Activated gamma-delta T cell (primary cell): Measurements from ENCODE around the gene TTC23.
"Not testable (repeated sequence)": the region's sequence is repeated elsewhere in the genome, so short reads cannot be mapped to it uniquely, and the experiment has no call there.

Experiments used
- DNase-seq: peaks from one replicate; lab custom pipeline; 2025; lab: John Stamatoyannopoulos, UW

The TTC23 gene

DNA sequence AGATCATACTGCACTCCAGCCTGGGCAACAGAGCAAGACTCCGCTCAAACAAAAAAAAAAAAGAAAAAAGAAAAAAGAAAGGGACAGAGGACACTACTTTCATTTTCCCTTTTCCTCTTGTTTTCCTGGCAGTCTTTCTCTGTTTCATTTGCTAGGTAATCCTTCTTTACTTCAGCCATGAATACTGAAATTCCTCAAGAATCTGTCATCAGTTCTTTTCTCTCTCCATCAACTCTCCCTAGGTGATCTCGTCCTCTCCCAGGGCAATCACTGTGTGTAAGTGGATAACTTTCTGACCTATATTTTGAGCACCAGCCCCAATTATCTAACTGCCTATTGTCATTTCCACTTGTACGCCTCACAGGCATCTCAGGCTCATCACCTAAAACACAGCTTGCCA is 51.5 kb downstream of the TTC23 start:
- no peak for DNase-seq

DNA sequence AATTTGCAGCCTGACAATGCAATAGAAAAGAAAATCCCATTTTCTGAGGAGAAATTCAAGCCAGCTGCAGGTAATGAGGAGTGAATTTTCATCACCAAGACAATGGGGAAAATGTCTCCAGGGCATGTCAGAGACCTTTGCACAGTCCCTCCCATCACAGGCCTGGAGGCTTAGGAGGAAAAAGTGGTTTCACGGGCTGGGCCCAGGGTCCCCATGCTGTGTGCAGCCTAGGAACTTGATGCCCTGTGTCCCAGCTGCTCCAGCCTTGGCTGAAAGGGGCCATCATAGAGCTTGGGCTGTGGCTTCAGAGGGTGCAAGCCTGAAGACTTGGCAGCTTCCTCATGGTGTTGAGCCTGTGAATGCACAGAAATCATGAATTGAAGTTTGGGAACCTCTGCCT is 57.2 kb downstream of the TTC23 start:
- not testable (repeated sequence) for DNase-seq

DNA sequence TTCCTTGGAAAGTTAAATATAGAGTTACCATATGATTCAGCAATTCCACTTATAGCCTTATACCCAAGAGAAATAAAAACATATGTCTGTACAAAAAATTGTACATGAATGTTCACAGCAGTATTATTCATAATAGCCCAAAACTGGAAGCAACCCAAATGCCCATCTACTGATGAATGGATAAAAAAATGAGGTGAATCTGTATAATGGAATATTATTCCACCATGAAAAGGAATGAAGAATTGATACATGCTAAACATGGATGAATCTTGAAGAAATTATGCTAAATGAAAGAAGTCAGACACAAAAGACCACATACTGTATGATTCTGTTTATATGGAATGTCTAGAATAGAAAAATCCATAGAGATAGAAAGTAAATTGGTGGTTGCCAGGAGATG is 61.4 kb downstream of the TTC23 start:
- no peak for DNase-seq

DNA sequence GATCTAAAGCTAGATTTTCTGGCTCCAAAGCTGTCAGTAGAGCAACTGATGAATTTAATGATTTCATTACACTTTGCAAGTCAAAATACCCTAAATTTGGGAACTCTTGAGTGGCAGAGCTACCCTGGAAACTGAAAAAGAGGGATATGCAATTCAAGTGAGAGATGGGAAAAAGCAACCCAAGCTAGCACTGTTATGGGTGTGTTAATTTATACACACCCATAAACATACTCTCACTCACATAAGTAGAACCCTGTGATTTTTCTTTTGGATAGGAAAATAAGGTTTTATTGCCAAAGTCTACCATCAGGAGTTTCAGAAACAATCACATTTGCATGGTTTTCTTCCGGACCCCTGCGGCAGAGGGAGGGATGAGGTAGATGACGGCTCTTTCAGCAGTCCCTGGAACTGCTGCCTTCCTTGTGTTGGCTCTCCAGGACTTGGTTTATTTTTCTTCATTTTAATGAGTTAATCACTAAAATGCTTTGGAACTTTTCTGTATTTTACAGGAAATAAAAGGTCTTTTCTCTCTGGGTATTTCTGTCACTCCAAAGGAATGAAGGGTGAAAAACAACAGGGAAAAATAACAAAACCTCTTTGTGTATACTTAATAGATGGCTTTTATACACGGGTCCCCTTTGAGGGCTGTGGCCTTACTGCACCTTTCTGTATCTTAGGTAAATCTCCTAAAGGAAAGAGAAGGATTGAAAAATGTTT is 63.8 kb downstream of the TTC23 start:
- no peak for DNase-seq

DNA sequence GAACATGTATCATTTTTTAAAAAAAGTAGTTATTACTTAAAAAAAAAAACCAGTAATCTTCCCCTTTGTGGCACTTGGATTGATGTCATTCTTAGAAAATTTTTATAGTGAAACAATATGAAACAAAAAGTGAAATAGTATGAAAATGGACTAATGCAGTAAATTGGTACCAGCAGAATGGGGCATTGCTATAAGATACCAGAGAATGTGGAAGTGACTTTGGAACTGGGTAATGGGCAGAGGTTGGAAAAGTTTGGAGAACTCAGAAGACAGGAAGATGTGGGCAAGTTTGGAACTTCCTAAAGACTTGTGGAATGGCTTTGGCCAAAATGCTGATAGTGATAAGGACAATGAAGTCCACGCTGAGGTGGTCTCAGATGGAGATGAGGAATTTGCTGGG is 66.6 kb downstream of the TTC23 start:
- no peak for DNase-seq

DNA sequence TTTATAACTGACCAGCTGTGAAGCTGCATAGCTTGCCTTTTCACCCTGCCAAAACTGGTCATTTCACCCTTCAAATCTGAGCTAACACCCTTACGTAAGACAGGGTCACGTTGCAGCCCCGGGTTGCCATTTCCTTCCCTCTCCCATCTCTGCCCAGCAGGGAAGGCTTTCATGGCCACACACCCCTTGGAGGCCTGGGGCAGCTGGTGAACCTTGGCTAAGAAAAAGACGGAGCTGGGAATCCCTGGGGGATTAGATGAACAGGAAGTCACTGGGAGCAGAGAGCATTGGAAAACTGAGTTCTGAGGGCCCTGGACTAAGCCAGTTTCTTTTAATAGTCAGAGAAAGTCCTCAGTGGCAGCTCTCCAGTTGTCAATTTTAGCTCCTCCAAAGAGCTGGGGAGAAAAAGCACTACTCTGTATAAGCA is 67.8 kb downstream of the TTC23 start:
- no peak for DNase-seq

DNA sequence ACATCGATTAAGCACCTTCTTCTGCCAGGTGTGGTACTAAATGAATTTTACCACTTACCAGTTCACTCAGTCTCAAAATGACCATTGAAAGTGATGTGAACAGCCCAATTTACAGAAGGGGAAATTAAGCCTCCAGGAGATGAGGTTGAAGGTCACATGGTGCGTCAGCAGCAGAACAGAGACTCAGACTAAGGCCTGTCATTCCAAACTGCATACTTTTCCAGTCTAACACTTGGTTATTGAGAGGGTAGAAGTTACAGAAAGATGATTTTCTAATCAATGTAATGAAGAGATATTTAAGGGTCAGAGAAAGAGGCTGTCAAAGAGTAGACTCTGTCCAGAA is 68.4 kb downstream of the TTC23 start:
- DNase-seq: no peak

DNA sequence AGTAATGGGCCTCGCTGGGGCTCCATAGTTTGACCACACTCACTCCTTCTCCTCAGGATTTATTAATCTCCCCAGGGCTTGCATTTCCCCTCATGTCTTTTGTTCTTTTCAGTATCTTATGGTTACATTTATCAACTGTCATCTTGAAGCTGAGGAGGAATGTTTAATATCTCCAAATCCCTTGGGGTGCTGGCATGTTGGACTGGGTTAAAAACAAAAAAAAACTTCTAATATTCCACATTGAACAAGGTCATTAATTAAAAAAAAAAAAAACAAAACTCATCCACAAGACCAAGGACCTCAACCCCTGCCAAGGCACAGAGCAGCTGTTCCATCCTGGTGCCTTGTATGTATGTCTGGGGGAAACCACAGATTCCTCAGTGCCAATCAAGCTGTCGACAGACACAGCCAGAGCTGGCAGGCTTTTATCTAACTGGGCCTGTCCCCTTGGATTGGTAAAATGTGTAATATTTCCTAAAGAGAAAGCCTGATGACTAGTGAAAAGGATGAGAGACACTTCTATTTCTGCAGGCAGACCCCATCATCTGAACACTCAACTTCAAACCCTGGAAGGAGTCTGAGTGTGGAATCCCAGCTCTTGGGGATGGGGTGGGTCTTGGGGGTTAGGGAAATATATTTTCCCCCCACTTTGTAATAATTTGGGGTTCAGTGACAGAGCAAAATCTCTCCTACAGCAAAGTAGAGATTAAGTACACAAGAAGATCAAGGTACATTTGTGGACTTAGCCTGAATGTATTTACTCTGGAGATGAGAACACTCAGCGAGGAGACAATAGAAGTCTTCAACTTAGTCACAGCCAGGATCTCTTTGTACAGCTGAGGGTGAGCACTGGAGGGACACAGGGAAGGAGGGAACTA is 69.1 kb downstream of the TTC23 start:
- DNase-seq: no peak

DNA sequence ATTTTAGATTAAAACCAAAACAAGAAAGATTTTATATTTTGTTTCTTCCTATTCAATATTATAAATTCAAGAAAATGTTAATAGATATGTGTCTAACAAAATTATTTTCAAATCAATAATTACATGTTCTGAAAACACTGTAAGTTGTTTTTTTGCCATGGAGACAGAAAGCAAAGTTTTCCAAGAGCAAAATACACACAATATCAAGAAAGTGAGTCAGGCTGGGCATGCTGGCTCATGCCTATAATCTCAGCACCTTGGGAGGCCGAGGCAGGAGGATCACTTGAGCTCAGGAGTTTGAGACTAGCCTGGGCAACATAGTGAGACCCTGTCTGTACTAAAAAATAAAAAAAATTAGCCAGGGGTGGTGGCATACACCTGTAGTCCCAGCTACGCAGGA is 71.7 kb downstream of the TTC23 start:
- DNase-seq: no peak

DNA sequence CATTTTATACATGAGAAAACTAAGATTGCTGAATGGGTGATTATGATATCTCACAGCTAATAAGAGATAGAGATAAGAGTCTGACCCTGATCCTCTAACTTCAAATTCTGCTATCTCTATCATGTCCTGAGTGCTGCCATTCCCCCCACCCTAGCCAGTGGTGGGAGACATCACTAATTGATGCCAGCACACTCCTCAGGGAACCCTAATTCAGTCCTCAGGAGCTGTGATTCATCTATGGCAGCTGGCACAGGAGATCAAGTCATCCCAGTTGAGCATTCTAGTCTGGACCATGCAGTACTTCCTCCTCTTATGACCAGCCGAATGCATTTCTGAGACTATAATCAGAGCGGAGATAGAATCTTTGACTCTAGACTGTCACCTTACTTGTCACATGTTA is 72.6 kb downstream of the TTC23 start:
- DNase-seq: no peak

DNA sequence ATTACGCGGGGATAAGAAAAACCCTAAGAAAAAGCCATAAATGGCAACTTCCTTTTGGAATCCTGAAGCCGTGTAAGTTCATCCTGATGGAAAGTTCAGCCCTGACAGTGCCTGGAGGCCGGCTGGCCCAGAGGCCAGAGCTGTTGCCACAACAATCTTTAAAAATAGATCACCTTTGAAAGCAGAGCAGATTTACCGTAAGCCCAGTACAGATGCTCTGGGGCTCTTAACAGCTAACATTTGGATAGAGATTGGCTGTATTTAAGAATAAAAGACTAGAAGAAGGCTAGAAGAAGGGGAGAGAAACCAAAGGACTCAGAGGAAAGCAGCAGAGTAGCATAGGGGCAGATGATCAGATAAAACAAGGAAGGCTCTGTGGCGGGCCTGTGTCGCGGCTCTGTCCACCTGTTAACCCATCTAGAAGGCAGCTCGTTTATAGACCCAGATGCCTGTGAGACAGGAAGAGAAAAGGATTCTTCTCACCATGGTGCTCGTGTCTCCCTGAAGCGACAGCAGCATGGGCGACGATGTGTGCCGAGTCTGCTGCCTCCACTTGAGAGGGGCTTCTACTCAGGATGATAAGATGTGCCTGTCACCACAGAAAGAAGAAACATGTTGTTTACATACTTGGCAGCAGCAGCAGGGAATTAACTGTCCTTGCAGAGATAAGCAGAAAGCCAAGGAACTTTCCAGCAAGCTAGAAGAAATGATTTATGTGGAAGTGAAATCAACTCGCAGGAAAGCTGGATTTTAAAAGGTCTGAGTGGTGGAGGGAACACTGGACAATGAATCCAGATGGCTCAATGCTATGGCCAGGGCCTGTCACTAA is 74.6 kb downstream of the TTC23 start:
- no peak for DNase-seq

DNA sequence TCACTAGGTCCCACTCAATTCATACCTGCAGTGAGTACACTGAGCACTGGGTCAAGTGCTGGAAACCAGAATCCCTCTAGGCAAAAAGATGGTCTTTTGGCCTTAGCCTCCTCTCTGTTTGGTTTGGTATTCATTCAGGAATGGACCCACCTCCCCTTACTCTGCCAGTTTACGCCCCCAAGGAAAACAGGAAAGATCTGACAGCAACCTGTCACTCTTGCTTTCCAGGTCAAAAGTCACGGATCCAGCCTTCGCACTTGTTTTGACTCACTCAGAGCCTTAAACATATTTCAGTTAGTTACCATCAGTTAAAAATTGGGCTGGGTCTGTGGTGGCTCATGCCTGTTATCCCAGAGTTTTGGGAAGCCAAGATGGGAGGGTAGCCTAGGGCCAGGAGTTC is 76.4 kb downstream of the TTC23 start:
- no peak for DNase-seq

DNA sequence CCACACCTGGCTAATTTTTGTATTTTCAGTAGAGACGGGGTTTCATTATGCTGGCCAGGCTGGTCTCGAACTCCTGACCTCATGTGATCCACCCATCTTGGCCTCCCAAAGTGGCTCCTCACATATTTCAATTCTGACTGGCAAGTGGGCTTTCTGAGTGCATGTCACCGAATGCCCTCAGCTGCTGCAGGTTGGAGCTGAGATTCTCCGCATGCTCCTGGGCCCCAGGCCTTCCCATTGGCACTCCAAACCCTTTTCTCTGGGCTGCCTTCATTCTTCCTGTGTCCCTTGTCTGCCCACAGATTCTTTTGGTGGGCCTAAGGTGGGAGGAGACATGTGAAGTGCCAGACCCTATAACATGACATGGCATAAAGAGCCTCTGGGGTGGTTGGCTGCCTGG is 77.2 kb downstream of the TTC23 start:
- no peak for DNase-seq

DNA sequence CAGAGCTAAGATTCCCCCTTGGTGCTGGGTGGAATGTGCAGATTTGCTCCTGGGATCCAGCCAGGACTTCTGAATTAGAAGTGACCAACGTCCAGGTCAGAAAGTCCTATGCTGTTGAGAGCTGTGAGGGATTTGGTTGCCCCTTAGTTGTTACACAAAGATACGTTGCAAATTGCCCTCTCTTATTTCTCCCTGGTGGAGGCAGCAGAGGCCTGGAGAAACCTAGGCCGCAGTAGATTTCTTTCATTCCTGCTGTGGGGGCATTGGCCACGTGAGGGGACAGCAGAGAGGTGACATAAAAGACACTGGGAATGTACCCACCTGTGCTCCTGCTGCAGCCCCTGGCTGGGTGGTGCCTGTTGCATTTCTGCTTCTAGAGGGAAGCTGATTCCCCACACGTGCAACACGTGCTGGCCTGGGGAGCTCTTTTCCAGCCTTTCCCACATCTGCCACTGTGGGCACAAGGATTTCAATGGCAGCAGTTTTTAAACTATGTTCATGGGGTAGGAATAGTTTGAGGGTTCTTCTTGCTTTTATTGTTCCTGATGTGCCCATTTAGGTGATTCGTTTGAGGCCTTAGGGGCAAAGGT is 78.8 kb downstream of the TTC23 start:
- no peak for DNase-seq

DNA sequence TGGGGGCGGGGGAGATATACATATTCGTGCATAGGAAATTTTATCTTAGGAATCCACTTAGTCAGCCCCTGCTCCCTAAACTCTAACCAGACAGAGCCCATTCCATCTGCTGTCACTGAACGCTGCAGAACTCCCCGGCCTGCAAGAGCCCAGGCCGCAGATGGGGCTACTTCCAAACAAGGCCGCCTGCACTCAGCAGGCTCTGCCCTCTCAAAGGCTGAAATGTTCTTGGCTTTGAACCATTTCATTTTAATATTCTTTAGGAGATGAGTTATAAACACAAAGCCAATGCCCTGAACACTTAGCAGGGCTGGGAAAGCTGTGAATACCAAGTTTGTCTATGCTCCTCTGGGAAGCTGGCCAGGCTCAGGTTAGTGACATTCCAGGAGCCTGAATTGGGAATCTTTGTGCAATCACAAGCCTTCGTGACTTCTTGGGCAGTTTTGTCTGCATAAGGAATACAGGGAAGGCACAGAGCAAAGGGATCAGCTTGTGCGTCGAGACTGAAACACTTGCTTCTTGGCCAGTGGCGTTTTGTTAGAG is 79.5 kb downstream of the TTC23 start:
- DNase-seq: no peak

DNA sequence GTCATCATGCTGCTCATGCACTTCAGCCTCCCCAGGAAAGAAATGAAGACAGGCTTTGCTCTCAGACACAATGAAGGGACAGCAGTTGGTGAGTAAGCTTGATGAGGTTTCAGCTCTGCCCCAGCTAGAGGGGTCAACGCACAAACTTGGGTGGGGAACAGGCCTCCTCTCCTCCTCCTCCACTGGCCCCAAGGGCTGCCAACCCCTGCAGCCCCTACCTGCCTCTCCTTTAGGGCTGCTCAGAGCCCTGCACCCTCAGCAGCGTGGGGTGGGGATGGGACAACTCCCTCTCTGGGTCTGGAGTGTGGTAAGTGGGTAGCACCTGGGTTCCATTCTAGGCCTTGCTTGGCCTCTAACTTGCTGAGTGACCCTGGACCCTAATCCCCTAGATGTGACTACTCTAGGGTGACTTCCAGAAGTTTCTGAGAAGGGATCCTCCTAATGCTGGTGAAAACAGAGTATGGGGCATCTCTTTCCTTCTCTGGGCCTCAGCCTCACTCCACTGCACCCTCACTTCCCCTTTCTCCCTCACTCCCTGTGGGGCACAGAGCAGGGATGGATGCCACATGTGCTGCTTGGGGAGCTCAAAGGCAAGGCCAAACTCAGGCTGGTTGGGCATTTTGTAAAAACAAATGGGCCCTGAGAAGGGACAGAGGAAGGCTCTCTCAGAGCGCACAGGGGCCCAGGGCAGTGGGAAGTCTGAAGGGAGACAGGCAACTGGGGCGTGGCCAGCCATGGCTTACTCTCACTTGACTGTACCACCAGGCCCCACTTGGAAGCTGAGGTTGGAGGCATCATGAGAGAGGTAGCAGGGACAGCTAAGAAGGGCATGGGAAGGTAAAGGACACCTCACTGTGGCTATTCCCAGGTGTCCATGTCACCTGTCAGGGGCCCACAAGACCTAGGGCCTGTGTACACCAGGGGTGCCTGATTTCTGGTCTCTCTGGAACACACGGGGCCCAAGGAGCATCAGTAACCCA is 80.5 kb downstream of the TTC23 start:
- no peak for DNase-seq

DNA sequence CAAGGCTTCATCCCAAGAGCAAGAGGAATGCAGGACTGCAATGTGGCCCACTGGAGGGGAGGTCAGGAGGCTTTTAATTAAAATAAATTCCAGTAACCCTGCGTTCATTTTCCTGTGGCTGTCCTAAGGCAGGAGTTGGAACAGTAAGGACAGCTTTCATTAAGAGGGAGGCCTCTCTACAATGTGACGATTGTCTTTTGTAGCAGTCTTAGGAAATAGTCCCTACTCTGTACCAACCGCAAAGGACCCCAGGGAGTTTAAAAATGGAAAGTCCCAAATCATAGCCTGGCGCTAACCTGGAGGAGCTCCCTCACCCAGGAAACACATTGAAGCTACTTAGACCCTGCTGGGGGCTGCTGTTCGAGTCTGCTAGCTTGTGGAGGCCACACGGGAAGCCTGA is 81.7 kb downstream of the TTC23 start:
- no peak for DNase-seq

DNA sequence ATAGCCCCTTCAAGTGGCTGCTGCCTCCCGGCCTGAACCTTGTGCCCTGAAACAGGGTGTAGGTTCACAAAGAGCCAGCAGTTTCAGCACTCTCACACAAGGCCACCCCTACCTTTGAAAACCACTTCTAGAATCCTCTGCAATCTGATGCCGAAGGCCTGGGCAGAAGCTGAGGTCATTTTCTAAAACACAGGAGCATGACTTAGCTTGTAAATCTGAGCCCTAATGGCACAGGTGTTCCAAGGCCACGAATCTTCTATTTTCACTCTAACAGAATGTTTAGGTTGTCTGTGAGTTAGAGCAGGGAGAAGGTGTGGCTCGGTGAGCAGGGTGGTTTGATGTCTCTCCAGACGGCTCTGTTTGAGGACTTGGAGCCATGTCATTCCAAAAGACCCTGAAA is 82.2 kb downstream of the TTC23 start:
- no peak for DNase-seq

DNA sequence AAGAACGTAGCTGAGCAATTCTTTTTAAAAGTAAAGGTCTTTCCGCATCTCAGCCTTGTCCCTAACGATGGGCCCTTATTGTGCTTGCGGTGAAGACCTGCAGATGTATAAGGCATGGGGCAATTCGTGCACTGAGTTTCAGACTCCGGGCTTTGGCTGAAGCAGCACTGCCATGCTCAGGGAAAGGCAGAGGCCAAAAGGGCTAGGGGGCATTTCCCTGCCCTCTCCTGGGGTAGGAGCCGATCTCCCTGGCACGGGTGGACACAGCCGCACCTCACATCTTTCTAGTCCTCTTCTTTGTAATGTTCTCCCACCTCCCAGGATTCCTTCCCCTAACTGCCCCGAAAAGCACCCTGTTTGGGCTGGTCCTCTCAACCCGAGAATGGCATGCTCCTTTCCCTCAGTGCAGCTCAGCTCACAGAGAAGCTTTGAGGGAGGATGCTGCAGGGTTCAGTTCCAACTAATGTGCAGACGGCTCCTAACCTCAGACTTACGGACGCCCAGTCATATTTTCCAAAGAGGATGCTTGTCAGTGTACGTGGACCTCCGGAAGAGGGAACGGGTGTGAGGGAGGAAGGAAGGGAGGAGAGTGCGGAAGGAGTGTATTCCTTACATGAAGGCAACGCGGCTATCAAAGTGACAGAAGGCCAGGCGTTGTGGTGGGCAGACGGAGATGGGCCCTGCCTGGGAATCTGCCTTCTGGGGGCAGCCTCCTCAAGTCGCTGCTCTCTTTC is 83.3 kb downstream of the TTC23 start:
- no peak for DNase-seq
